SU-DHL-6 (cell line): ENCODE results near the gene GCNT3.

Experiments
- CTCF ChIP-seq: fragments of 200-600 bp; sonication (generic); IDR thresholded peaks from one replicate; pipeline ENCODE4 v1.5.1; 2017; ENCODE audit warnings: antibody characterized with exemption, mild to moderate bottlenecking, low read length, moderate library complexity; ENCODE audit not compliant: insufficient read depth, poor library complexity, severe bottlenecking
- EZH2phosphoT487 ChIP-seq: fragments of 200-600 bp; sonication (generic), shearing (Covaris generic); conservative IDR thresholded peaks from 2 replicates; pipeline ENCODE4 v1.6.1; 2018; ENCODE audit warnings: mild to moderate bottlenecking, antibody characterized with exemption, low read length, moderate library complexity, mixed read lengths

- TF ChIP-seq CTCF: no peak
- TF ChIP-seq EZH2phosphoT487: no peak
Observed at GRCh38 chr15:59616379-59616778, 4.8 kb downstream of the GCNT3 start.
